ENCODE data around the gene KRT4.
"Not testable (repeated sequence)": the region's sequence is repeated elsewhere in the genome, so short reads cannot be mapped to it uniquely, and the experiment has no call there.

Gene KRT4

DNA sequence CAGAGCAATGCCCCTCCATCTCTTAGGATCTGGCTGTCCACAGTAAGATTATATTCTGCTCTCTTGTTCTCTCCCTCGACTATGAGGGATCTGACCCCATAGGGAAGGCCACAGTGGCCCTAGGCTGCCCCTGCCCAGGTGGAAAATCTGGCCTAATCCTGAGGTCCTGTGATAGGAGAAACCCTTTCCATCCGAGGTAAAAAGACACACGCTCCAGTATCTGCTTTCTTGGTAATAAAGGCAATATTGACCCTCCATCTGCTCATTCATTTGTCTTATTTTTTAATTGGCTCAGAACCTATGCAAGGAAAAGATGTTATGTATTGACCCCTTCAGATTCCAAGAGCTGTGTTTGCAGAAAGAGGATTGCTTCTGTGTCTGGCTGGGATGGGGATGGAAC lies 46.5 kb downstream of the KRT4 start:
- no peaks in the 10 kb centered on the region for H3K36me3 ChIP-seq
- H3K9me3 ChIP-seq (replicated peaks in 1 of 11), result peaks cover under 1 to 13% (median 1%) of the 10 kb centered on the region in 11 experiments; a peak in 20 of 22 replicates
- peaks cover 0 to under 1% (median 0%) of the 10 kb centered on the region in 10 experiments; a peak in 1 of 20 replicates for H3K4me1 ChIP-seq
- no peak overlapping the region for H3K4me2 ChIP-seq
- no peak overlapping the region for H3K27ac ChIP-seq
- no peak for TF ChIP-seq Cebpa-rat (IDR thresholded peaks at IDR 0.05)
- no peaks in the 10 kb centered on the region for H3K27me3 ChIP-seq
- H3K4me3 ChIP-seq, result no peak overlapping the region
- H3K9ac ChIP-seq, result no peak overlapping the region
- H4K20me1 ChIP-seq, result no peaks in the 10 kb centered on the region

DNA sequence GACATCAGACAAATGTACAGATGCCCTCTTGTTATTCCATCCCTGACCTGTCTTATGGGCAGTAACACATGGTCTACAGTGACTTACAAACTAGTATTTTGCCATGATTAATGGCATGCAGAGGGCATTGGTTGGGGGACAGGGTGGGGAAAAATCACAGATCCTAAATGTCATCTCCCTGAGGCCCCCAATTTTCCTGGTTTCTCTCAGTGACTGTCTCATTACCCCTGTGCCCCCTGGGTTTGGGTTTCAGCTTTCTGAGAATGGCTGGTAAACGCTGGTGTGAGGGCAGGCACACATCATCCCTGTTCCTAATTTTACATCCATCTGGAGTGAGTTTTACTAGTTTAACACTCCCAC lies 46.9 kb downstream of the KRT4 start:
- TF ChIP-seq Cebpa-rat (IDR thresholded peaks at IDR 0.05), result no peak
- Histone ChIP-seq H3K27ac (no peak overlapping the region), H4K20me1 (no peaks in the 10 kb centered on the region), H3K4me1 (no peaks in the 10 kb centered on the region), H3K36me3 (no peaks in the 10 kb centered on the region), H3K9me3 (replicated peaks in 1 of 11) (peaks cover 5 to 17% (median 5%) of the 10 kb centered on the region in 11 experiments), H3K9ac (no peak overlapping the region), H3K4me2 (no peak overlapping the region), H3K4me3 (no peak overlapping the region), H3K27me3 (no peaks in the 10 kb centered on the region)

DNA sequence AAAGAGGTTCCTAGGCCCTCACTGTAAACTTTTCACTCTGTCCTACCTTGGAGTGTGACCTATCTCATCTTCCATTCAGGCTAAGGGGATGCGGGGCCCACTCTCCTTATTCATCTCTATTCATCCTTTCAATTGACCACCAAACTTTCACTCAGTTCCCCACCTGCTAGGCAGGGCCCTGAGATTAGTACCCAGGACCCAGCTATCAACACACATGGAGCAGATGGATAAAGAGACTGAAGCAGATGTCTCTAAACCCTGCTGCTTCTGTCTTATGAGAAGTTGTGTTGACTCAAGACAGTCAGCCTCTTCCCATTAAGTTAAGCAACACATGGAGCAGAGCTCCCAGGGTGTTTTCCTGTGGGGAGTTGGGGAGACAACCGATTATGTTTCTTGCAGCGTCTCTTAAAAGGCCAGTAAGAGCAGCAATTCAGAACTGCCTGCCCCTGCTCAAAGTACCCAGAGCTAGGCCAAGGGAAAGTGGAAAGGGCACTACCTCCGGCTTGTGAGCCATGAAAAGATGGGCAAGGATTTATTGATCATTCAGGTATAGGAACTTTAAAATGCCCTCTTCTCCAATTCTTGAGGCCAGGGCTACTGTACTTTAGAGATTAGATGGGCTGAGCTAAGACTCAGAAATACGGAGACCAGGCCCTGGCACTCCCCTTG lies 47.4 kb downstream of the KRT4 start:
- H3K4me1 ChIP-seq, result no peaks in the 10 kb centered on the region
- H3K4me3 ChIP-seq, result no peak overlapping the region
- H3K27me3 ChIP-seq, result no peaks in the 10 kb centered on the region
- TF ChIP-seq Cebpa-rat (IDR thresholded peaks at IDR 0.05), result no peak
- H4K20me1 ChIP-seq, result no peaks in the 10 kb centered on the region
- H3K9ac ChIP-seq, result no peak overlapping the region
- H3K36me3 ChIP-seq, result no peaks in the 10 kb centered on the region
- no peak overlapping the region for H3K27ac ChIP-seq
- H3K4me2 ChIP-seq, result no peak overlapping the region
- H3K9me3 ChIP-seq (replicated peaks in 1 of 11), result peaks cover 10 to 23% (median 10%) of the 10 kb centered on the region in 11 experiments

DNA sequence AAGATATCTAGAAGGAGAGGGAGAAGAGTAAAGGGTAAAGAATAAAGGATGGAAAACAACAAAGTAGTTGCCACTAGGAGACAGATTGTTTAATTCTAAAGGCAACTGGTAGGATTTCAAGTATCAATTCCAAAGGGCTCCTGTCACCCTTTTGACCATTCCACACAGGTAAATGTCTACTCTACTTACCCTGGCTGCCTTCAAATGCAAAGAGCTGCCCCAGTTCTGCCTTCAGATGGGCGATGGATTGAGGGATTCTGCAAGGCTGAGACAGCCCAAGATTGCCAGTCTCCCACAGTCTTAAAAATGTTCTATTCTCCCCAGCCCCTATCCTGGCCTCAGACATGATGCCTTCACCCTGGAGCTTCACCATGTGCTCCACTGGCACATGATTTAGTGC lies 48.2 kb downstream of the KRT4 start:
- TF ChIP-seq Cebpa-rat (IDR thresholded peaks at IDR 0.05), result no peak
- Histone ChIP-seq H4K20me1 (no peaks in the 10 kb centered on the region), H3K27ac (no peak overlapping the region), H3K9me3 (replicated peaks in 1 of 11) (peaks cover 18 to 30% (median 18%) of the 10 kb centered on the region in 11 experiments), H3K4me2 (no peak overlapping the region), H3K4me1 (no peaks in the 10 kb centered on the region), H3K4me3 (no peak overlapping the region), H3K36me3 (no peaks in the 10 kb centered on the region), H3K27me3 (no peaks in the 10 kb centered on the region), H3K9ac (no peak overlapping the region)

DNA sequence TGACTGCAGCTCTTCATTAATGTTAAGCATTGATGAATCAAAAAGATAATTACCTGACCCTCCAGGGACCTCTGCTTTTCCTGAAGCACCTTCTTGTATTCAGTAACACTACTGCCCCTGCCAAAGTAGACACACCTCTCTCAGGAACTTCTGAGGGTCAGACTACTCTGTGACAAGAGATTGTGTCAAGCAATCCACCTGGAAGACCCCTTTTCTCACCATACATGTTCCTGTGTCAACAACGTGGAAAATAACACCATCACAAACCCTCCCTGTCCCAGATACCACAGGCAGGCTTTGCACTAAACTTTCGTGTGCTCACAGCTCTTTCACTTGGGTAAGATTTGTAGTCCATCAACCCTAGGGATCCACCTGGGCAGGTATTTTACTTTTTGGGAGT lies 49.9 kb downstream of the KRT4 start:
- Histone ChIP-seq H3K9ac (no peak overlapping the region), H4K20me1 (no peaks in the 10 kb centered on the region), H3K4me2 (no peak overlapping the region), H3K4me3 (no peak overlapping the region), H3K4me1 (no peaks in the 10 kb centered on the region), H3K36me3 (no peaks in the 10 kb centered on the region), H3K27me3 (no peaks in the 10 kb centered on the region), H3K27ac (no peak overlapping the region), H3K9me3 (replicated peaks in 1 of 11) (peaks cover 35 to 47% (median 35%) of the 10 kb centered on the region in 11 experiments)
- TF ChIP-seq Cebpa-rat (IDR thresholded peaks at IDR 0.05), result no peak

DNA sequence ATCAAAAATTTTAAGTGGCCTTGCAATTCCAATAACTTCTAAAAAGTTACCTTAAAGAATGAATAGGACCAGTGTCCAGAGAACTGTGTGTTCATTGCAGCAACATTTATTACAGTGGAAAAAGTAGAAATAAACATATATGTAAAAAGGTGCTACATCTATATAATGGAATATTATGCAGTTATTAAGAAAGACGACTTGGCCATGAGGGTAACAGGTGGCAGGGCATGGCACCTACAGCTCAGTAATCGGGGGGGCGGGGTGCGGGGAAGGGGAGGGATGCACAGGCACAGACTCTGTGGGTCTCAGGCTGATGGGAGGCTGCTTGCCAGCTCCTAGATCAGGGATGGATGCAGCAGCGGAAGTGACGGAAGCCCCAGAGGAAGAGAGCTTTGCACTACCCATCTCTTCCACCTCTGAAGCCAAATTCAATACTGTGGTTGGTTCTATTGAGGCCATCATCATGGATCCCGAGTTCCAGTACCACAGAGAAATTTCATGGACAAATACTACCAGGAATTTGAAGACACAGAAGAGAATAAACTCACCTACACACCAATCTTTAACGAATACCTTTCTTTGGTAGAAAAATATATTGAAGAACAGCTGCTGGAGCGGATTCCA lies 50.8 kb downstream of the KRT4 start:
- H3K9ac ChIP-seq, result no peak overlapping the region
- peaks cover 36 to 55% (median 43%) of the 10 kb centered on the region in 11 experiments for H3K9me3 ChIP-seq (replicated peaks in 1 of 11)
- H3K4me3 ChIP-seq, result no peak overlapping the region
- H3K4me1 ChIP-seq, result no peaks in the 10 kb centered on the region
- H3K4me2 ChIP-seq, result no peak overlapping the region
- no peak overlapping the region for H3K27ac ChIP-seq
- TF ChIP-seq Cebpa-rat (IDR thresholded peaks at IDR 0.05), result no peak
- H3K36me3 ChIP-seq, result no peaks in the 10 kb centered on the region
- H3K27me3 ChIP-seq, result no peaks in the 10 kb centered on the region
- no peaks in the 10 kb centered on the region for H4K20me1 ChIP-seq

DNA sequence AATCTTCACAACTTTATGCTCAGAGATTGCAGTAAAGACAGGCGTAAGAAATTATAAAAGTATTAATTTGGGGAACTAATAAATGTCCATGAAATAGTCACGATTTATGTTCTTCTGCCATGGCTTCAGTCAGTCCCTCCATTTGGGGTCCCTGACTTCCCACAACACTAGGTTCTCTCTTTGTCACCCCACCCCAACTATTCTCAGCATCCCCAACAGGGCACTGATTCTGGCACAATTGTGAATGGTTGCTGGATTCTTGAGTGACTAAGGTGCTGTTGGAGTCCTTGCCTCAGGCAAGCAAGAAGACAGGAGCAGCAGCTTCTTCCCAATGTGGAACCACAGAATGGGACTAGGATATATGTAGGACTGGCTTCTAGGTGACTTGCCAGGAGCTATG lies 52.1 kb downstream of the KRT4 start:
- Histone ChIP-seq H3K27ac (no peak overlapping the region), H3K9me3 (replicated peaks in 1 of 11) (peaks cover 36 to 59% (median 43%) of the 10 kb centered on the region in 11 experiments), H3K27me3 (no peaks in the 10 kb centered on the region), H3K4me2 (no peak overlapping the region), H3K9ac (no peak overlapping the region), H3K4me1 (no peaks in the 10 kb centered on the region), H3K4me3 (no peak overlapping the region), H4K20me1 (no peaks in the 10 kb centered on the region), H3K36me3 (no peaks in the 10 kb centered on the region)
- TF ChIP-seq Cebpa-rat (IDR thresholded peaks at IDR 0.05), result no peak

DNA sequence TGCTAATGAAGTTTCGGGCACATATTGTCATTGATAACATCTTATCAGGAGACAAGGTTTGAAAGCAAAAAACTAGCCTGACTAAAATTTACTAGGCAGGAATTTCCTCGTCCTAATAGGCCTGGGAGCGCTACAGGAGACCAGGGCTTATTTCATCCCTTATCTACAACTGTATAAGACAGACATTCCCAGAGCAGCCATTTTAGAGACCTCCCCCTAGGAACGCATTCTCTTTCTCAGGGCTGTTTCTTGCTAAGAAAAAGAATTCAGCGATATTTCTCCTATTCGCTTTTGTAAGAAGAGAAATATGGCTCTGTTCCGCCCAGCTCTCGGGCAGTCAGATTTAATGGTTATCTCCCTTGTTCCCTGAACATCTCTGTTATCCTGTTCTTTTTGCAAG lies 52.7 kb downstream of the KRT4 start:
- not testable (repeated sequence) for H3K4me1 ChIP-seq, H3K27ac ChIP-seq, H3K4me2 ChIP-seq, H3K4me3 ChIP-seq, H3K27me3 ChIP-seq, H3K36me3 ChIP-seq, H4K20me1 ChIP-seq, H3K9ac ChIP-seq
- peaks cover 36 to 59% (median 43%) of the 10 kb centered on the region in 11 experiments for H3K9me3 ChIP-seq (replicated peaks in 1 of 11)

DNA sequence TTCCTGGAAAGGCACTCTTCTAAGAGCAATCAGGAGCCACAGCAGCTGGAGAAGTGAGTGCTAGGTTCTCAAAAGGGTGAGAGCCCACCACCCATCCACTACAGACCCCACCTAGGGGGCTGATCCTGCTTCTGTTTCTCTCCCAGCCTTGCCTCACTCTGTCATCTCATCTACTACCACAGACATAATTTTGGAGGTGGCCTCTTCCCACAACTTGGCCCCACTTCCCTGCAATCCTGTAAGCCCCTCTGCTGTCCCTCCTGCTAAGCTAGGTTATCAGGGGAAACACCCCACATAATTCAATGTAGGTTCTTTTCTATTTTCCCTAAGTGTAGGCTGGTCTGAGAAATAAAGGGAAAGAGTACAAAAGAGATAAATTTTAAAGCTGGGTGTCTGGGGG lies 53.3 kb downstream of the KRT4 start:
- no peaks in the 10 kb centered on the region for H3K27me3 ChIP-seq
- no peak overlapping the region for H3K27ac ChIP-seq

DNA sequence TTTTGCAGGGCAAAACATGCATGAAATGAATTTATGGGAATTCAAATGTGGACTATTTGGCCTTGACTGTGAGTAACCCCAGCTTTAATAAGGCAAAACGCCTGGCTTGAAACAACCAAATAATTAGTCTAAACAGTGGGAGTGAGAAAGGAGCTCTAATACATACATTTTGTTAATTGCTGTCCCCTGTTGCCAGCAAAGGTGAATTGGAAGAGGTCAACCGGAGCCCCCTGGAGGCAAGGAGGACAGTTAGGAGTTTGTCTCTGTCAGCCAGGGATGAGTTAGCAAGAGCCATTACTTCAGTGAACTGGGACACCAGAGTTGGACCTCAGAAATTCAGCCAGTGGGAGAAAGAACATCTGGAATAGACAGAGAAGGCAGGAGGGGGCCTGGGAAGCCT lies 54.2 kb downstream of the KRT4 start:
- Histone ChIP-seq H4K20me1 (no peaks in the 10 kb centered on the region), H3K27ac (no peak overlapping the region), H3K4me2 (no peak overlapping the region), H3K4me3 (no peak overlapping the region), H3K4me1 (no peaks in the 10 kb centered on the region), H3K27me3 (no peaks in the 10 kb centered on the region), H3K36me3 (no peaks in the 10 kb centered on the region), H3K9me3 (replicated peaks in 1 of 11) (peaks cover 36 to 59% (median 43%) of the 10 kb centered on the region in 11 experiments), H3K9ac (no peak overlapping the region)
- no peak for TF ChIP-seq Cebpa-rat (IDR thresholded peaks at IDR 0.05)

More for the DNA sequence above, 53.3 kb downstream of the KRT4 start:
- no peaks in the 10 kb centered on the region for H3K4me1 ChIP-seq
- H3K36me3 ChIP-seq, result no peaks in the 10 kb centered on the region
- no peak overlapping the region for H3K9ac ChIP-seq
- H3K4me2 ChIP-seq, result no peak overlapping the region
- H4K20me1 ChIP-seq, result no peaks in the 10 kb centered on the region
- H3K4me3 ChIP-seq, result no peak overlapping the region; a peak in 1 of 20 replicates
- peaks cover 36 to 59% (median 43%) of the 10 kb centered on the region in 11 experiments for H3K9me3 ChIP-seq (replicated peaks in 1 of 11)
- TF ChIP-seq Cebpa-rat (IDR thresholded peaks at IDR 0.05), result no peak
